HG03469 (cell line): Measurements from ENCODE around the gene CCDC88B.

Source experiments
- ATAC-seq: cut with Tn5 transposase; IDR thresholded peaks from one replicate; pipeline ENCODE4 v1.9.1; 2021; ENCODE audit warnings: mild to moderate bottlenecking, moderate library complexity, moderate number of reproducible peaks; ENCODE audit not compliant: unreplicated experiment

The CCDC88B gene

DNA sequence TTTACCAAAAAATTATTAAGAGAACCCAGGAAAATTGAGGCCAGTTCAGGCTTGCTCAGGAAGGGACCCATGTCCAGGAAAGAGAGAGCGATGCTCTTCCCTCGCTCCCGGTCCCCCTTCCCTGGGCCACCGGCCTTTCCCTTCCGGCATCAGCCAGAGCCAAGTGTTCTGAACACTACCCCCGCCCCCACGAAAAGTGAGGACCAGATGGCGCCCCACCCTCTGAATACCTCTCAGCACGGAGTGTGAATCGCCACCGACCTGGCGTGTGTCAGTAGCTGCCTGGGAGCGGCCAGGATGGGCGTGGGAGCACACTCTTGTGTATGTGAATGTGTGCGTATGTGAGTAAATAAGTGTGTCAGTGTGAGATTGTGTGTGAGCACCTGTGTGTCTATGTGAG is 39.2 kb downstream of the CCDC88B start:
- ATAC-seq: no peak

DNA sequence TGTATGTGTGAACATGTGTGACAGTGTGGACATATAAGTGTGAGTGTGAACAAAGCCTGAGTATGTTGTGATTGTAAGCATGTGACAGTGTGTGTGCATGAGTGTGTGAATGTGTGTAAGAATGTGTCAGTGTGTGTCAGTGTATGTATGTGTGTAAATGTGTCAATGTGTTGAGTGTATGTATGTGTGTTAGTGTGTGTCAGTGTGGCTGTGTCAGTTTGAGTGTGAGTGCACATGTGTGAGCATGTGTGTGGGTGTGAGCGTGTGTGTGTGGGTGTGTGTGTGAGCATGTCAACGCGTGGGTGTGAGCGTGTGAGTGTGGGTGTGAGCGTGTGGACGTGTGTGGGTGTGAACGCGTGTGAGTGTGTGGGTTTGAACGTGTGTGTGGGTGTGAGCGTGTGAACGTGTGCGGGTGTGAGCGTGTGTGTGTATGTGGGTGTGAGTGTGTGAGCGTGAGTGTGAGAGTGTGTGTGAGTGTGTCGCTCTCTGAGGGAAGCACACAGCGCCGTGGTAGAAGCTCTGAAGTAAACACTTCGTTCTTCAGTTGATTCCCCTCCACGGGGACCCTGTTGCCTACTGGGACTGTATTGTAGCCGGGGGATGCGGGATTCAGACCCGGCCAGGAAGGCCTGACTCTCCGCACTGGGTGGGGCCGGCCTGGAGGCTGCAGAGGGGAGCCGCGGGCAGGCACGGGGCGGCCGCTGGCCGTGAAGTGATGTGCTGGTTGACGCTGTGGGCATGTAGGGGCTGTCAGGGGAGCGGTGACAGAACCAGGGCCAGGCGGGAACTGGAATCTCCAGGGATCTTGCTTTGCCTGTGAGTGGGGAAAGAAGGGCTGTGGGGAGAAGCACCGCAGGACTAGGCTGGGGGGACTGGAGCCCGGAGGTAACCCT is 40.1 kb downstream of the CCDC88B start:
- no peak for ATAC-seq

DNA sequence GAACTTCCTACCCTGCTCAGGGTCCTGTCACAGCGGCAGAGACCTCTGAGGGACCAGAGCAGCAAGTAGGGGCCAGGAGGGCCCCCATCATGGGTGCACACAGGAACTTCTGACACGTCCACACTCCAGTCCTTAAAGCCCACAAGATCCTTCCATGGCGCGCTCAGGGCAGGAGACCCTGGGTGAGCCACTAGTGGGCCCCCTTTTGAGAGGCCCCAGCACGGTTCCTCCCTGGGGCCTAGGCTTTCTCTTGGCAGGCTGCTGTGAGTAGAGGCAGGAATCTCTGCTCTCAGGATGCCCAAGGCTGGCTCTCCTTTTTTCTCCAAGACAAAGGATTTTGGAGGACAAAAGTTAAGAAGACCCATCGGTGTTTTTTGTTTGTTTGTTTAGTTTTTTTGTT is 41.3 kb downstream of the CCDC88B start:
- ATAC-seq: no peak

DNA sequence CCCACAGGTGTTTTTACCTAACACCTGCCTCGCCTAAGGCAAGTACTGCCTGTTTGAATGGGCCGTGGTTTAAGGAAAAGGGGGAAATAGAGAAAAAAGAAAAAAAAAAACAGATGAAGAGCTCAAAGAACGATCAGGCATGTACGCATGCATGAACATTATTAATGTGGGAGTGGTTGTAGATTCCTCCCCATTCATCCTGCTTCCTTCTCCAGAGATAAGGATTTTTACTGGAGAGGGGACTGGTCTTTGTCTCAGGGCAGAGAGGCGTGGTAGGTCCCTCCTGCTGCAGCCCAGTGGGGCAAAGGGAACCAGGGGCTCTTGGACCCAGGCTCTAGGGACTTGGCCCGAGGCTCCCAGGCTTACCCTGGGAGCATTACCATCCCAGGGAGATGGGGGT is 42.0 kb downstream of the CCDC88B start:
- no peak for ATAC-seq

DNA sequence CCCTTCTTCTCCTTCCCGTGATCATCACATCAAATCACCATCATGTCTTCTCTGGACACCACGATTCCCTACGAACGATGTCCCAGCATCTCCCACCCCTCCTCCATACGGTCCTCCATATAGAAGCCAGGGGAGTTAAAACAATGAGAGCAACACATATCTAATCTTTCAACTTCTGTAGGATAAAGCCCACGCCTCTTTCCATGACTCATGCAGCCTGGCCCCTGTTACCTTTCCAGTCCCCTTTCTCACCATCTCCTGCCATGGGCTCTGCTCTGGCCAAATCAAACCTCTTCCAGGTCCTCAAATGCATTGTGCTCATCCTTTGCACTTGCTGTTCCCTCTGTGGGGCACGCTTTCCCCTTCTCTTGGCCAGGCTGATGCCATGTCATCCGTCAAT is 42.6 kb downstream of the CCDC88B start:
- ATAC-seq: no peak

DNA sequence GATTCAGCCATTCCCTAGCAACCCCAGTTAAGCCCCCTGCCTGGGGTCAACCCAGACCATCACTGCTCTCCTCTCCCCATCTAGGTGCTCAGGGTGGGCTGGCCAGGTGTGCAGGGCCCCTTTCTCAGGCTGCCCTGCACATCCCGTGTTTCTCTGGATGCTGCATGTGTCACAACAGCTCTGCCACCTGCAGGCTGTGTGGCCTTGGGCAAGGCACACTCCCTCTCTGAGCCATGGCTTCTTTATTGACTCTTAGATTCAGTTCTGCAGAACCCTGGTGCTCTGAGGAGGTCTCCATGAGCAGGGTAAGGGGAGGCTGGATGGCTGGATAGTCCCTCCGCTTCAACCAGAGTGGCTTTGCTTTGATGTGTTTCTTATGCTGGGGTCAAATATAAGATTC is 43.6 kb downstream of the CCDC88B start:
- no peak for ATAC-seq

DNA sequence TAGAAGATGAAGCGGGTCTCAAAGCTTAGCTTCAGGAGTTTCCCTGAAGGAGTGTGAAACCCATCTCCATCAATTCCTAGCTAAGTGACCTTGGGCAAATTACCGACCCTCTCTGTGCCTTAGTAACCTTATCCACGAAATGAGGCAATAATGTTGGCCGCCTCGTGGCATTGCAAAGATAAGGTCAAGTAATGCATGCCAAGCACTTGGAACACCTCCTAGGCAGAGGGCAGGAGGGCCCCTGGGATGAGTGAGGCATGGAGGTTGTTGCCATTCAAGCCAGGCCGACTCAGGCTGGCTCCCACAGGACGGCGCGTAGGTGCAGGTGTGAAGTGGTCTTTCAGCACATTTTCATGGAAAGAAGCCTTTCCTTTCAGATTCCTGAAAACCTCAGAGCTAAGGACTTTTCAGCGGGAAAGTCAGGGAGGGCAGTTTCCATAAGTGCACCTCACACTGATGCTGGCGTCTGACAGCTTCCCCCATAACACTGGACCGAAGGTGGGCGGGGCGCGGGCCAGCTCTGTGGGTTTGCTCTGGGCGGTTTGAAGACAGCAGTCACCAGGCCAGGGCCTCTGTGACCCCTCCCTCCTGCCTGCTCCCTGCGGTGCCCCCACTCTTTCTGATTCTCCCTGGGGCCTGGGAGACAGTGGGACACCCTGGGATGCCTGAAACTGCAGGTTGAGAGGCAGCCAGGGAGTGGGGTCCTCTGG is 44.2 kb downstream of the CCDC88B start:
- no peak for ATAC-seq

DNA sequence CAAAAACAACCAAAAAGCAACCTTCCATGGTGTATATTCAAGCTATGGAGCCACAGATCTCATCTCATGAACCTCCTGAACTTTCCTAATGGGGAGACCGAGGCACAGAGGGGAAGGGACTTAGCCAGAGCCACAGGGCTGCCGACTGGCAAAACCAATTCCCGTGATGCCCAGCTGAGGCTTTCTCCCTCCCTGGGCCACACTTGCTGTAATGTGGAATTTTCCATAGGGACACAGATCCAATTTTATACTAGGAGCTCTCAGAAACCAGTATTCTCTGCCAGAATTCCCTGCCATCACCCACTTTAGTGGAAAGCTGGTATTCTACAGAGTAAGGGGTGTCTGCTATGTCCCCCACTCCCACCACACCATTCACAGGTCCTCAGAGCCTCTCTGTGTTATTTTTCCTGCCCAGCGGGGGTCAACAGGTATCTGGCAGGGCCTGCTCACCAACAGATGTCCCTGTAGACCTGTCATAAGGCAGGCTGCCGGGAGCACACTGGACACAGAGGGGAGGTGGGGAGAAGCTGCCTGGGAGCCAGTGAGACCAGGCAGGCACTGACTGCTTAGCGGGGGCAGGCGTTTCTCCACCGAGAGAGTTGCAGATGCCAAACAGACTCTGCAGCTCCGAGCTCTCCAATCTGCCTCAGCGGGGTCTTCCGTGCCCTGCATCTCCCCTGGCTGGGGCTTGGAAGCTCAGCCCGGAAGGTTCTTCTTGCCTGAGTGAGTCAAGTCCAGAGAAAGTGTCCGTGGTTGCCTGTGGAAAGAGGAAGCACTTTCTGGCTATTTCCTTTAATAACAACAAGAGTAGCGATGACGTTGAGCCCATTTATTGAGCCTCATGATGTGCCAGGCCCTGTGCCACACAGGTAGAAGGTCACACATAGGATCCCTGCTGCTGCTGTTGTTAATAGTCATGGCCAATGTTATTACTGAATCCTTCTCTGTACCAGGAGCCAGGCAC is 45.3 kb downstream of the CCDC88B start:
- ATAC-seq: no peak

DNA sequence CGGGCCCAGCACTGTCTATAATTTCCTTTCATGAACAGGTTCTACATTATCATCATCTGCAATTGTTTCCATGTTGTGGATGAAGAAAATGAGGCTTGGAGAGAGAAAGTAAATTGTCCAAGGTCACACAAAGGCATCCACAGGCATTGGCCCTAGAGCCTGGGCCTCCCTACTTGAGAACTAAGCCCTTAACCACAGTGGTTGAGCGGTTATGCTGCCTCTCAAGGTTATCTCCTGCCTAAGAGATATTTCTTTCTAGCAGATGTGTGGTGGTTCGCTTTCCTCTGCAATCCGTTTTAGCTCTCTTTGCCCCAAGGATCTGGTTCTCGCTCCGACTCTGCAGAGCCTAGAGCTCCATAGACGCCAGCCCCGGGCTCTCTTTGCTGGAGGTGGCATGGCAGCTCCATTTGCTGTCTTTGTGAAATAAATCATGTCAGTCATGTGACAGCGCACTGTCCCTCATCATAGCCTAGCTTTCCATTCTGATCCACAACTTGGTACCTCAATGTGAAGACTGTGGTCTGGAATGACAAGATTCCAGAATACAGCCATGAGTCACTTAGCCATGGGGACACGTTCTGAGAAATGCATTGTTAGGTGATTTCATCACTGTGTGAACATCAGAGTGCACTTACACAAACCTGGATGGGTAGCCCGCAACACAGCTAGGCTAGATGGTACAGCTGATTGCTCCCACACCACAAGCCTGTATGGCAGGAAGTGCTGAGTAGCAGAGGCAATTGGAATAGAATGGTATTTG is 46.1 kb downstream of the CCDC88B start:
- no peak for ATAC-seq

DNA sequence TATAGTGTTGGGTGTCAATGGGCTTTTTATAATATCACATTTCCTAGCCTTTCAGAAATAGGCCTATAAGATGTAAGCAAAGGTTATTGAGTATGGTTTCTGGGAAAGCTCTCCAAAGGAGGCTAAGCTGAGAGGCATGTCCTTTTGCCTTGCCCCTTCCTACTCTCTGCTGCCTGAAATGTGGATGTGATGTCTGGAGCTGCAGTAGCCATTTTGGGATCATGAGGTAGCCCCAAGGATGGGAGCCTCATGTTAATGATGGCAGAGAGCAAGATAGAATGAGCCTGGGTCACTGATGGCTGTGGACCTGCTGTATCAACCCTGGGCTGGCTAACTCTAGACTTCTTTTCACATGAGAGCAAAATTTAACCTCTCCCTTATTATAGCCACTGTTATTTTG is 47.9 kb downstream of the CCDC88B start:
- no peak for ATAC-seq

DNA sequence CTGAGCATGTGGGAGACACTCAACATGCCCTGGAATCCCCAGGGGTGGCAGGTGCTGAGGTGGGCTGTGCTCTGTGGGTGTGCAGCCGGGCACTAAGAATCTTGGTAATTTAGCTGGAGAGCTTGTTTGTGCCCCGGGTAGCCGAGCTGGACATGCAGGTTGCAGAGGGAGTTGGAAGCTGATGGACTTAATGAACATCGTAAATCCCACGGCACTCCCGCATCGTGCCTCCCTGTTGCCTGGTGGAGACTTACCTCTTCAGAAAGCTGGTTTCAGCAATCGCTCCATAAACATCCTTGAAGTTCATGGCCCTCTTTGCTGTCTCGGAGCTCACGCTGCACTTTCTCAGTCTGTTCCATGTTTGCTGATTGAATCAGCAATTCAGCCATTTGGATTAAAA is 48.9 kb downstream of the CCDC88B start:
- no peak for ATAC-seq

DNA sequence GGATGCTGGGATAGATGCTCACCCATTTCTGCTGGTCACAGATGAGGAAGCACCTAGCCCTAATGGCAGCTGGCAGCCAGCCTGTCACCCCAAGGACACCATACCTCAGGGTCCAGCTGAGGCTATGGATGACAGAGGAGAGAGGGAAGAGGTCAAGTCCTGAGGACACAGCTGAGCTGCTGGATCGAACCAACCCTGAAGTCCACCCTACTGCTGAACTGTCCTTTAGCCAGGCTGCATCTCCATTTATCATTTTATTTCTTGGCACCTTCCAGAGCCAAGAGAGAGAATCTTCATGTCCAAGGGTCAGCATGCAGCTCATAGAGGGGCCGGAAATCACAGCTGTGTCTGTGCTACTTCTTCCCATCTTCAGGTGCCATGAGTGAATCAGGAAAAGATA is 49.8 kb downstream of the CCDC88B start:
- ATAC-seq: no peak

DNA sequence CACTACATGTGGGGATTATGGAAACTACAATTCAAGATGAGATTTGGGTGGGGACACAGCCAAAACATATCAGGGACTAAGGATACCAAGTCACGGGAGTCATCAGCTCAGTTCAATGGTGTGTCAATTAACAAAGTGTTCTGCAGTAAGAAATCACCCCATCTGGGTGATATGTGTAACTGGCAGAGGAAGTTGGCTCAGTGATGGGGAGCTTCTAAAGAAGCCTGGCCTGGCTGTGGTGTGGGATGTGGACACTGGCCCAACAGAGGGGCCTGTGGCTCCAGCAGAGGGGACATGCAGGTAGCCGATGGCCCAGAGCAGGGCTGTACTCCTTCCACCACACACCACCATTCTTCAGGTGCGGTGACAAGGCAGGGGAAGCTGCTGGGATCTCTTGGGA is 50.6 kb downstream of the CCDC88B start:
- no peak for ATAC-seq

DNA sequence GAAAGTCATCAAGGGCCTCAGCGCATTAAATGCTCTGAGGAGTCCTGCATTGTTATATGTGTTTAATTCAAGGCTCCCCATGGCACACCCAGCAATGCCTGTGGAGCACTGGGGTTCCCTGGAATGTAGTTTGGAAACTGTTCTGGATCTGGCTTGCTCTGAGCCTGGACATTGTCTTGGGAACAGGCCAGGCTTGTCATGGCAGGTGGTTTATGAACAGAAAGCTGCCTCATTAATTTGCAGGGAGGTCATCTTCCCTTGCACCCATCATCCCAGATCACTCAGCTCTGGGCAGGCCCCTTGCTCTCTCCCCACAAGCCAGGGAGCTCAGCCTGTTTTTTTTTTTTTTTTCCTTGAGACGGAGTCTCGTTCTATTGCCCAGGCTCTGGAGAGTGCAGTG is 51.8 kb downstream of the CCDC88B start:
- no peak for ATAC-seq

DNA sequence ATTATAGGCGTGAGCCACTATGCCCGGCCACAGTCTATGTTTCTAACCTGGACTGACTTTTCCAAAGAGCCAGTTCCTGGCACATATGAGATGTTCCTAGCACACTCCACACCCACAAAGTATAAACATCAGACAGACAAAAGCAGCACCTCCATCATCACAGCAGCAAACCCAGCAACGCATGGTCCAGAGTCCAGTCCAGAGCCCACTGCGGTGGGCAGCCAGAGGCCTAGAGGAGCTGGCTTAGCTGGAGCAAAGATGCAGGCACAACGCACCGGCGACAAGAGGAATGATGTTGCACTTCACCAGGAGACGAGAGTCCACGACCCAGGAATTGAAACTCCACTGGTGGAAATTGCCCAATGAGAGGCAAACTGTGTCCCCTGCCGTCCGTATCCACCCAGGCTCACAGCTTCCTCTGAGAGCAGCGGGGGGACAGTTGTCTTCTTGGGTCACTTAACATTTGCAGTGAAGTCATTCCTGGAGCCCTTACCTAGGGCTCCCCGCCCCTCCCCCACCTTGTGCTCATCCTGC is 55.6 kb downstream of the CCDC88B start:
- ATAC-seq: no peak

DNA sequence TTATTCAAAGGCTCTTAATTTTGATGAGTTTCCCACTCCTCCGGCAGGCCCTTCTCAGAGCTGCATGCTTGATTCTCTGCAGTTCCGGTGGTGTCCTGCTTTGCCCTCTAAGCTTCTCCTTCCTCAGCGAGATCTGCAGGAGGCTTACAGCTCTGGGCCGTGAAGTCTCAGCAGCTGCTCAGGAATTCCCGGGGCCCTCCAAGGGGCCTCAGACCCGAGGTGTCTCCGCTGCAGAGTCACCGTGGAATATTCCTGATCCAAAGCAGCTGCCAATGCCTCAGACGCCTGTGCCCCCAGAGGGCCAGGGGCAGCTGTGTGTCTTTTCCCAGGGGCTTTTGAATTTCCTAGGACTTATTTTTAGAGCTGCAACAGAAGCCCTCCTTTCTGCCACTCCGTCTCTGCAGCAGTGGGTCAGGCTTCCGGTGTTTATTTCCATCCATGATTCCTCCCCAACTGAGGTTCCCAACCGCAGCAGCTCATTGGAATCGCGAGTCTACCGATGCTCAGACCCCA is 56.1 kb downstream of the CCDC88B start:
- ATAC-seq: no peak

DNA sequence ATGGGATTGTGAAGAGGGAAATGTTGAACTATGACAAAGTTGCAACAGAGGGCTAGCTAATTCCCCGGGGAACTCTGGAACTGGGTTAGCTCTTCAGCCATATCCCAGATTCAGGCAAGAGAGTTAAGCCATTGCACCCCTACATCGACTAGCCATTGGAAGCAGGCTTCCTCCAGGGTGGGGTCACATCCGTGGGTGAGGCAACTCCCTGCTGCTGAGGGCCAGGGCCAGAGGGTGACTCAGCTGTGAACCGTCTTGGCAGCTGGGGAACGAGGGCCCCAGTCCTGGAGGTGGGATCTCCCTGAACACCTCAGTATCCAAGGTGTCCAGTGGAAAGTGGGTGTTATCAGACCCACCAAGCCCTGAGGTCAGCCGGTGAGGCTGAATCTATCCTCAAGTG is 60.1 kb downstream of the CCDC88B start:
- ATAC-seq: no peak

DNA sequence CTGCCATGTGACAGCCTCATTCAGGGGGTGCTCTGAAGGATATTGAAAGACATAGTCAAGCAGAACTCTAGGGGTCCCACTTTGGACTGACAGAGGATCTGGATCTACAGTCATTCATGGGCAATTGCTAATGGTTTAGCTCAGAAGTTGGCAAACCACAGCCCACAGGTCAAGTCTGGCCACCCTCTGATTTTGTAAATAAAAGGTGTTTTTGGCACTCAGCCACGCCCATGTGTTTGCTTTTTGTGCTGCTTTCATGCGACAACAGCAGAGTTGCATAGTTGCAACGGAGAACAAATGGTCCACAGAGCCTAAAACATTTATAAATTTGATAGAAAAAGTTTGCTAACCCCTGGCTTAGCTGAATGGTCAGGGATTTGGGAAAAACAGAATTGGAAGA is 60.7 kb downstream of the CCDC88B start:
- ATAC-seq: no peak

DNA sequence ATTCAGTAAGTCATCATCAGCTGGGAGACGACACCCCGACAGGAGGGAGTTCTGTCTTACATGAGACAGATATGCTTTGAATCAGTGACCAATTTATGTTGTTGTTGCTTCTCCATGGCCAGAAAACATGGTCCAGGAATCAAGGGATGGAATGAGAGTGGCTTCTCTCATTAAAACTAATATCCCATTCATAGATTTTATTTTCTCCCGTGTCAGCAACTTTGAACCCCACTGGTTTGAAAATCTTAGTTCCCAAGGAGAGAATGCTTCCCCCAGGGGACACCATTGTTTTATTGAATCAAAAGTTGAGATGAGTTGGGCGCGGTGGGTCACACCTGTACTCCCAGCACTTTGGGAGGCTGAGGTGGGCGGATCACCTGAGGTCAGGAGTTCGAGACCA is 61.8 kb downstream of the CCDC88B start:
- ATAC-seq: no peak

DNA sequence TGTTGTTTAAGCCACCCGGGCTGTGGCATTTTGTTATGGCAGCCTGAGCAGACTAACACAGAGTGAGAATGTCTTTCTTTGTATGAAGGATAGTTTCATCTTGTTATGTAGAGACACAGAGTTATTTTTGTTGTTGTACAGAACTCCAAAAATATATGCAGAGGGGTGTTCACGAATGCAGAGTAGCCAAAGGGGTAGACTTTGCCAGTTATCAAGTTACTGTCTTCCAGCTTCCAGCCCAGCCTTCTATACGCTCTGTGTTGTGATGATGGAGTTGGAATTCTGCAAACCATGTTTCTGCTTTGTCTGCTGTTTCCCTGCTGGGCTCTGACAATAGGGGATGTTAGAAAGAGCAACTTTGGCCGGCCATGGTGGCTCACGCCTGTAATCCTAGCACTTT is 63.1 kb downstream of the CCDC88B start:
- ATAC-seq: no peak
